GM19035 (cell line): ENCODE results near the gene TCF3.

Experiments
- ATAC-seq: cut with Tn5 transposase; IDR thresholded peaks from one replicate; pipeline ENCODE4 v1.9.1; 2021; ENCODE audit not compliant: unreplicated experiment

Gene TCF3

GRCh38 chr19:1567848-1568227 lies 84.6 kb downstream of the TCF3 start:
- no peak for ATAC-seq

- no peak for ATAC-seq
These were observed 85.1 kb downstream of the TCF3 start for GRCh38 chr19:1567116-1567847.

DNA sequence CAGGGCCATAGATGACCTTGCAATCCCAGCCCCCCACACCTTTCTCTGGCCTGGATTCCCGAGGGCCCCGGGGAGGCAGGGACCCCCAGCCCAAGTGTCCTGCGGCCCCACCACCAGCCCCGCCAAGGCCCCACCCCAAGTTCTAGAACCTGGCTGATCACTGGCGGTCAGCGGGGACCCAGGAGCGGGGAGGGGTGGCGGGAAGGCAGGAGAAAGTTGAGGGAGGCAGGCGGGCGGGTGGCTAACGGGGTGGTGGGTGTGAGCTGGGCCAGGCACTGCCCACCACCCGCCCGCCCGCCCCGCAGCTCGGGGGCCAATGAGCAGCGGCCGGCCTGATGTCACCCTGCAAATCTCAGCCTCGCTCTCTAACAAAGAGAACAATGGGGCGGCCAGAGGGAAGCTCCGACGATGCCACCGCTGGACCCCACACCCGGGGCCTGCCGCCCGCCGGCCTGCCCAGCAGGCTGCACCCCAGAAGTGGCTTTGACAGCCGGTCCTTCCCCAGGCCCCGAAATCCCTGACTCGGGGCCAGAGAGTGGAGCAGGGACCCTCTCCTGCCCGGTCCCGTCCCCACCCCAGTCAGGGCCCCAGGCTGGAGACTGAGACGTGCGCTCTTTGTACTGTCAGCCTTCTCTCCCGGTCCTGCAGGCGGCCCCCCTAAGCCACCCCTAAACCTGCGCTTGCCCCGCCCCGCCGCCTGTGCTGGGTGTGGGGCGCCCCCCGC lies 85.9 kb downstream of the TCF3 start:
- no peak for ATAC-seq

- no peak for ATAC-seq
These were observed 89.2 kb downstream of the TCF3 start for GRCh38 chr19:1563251-1563650.

- ATAC-seq, result no peak
These were observed 91.1 kb downstream of the TCF3 start for GRCh38 chr19:1561236-1561842.

- no peak for ATAC-seq
These were observed 92.0 kb downstream of the TCF3 start for GRCh38 chr19:1560286-1560882.
